Neutrophil (primary cell): ENCODE data around the gene DENND1C.

Experiments used
- H3K27ac ChIP-seq: fragments of 200-600 bp; sonication (generic); 2 replicates; pipeline ENCODE4 v1.5.1; 2016; ENCODE audit warnings: mild to moderate bottlenecking, moderate library complexity
- H3K27me3 ChIP-seq: fragments of 200-600 bp; sonication (generic); 2 replicates; pipeline ENCODE4 v1.6.0; 2016; ENCODE audit warnings: mild to moderate bottlenecking
- H3K36me3 ChIP-seq: fragments of 200-600 bp; sonication (generic); 2 replicates; pipeline ENCODE4 v1.5.1; 2017
- H3K4me1 ChIP-seq, 2 experiments: fragments of 200-600 bp in 1 of 2; sonication (generic) in 1 of 2; 1 replicate in 1 of 2; 2 replicates in 1 of 2; pipeline versions ENCODE4 v1.5.1 to v1.6.1; 2013 to 2016; ENCODE audit warnings: low read depth in 1 of 2, low read length in 1 of 2, mild to moderate bottlenecking in 1 of 2, moderate library complexity in 1 of 2; ENCODE audit not compliant: control insufficient read depth in 1 of 2, insufficient read depth in 1 of 2
- H3K4me3 ChIP-seq, 2 experiments: fragments of 200-600 bp in 1 of 2; sonication (generic) in 1 of 2; 1 replicate in 1 of 2; 2 replicates in 1 of 2; pipeline ENCODE4 v1.5.1; 2013 to 2016; ENCODE audit warnings: low read depth in 1 of 2, low read length in 1 of 2, mild to moderate bottlenecking in 1 of 2, moderate library complexity in 1 of 2
- H3K9me3 ChIP-seq: fragments of 200-600 bp; sonication (generic); 2 replicates; pipeline ENCODE4 v1.5.1; 2016
- TF ChIP-seq, protein P1 (sequence below): fragments of 200-600 bp; sonication (generic); IDR thresholded peaks from 2 replicates; pipeline ENCODE4 v1.5.1; 2016; ENCODE audit warnings: antibody characterized with exemption

Gene DENND1C

GRCh38 chr19:6501740-6502648, 20.4 kb upstream of the DENND1C start, which contains the start of gene TUBB4A:
Gene TUBB4A (minus strand): TSS chr19:6502309. CDS start chr19:6502212, 97 bp downstream.
- H3K4me3 ChIP-seq = no peak within 1 kb of the TSS
- TF ChIP-seq, protein P1, sequence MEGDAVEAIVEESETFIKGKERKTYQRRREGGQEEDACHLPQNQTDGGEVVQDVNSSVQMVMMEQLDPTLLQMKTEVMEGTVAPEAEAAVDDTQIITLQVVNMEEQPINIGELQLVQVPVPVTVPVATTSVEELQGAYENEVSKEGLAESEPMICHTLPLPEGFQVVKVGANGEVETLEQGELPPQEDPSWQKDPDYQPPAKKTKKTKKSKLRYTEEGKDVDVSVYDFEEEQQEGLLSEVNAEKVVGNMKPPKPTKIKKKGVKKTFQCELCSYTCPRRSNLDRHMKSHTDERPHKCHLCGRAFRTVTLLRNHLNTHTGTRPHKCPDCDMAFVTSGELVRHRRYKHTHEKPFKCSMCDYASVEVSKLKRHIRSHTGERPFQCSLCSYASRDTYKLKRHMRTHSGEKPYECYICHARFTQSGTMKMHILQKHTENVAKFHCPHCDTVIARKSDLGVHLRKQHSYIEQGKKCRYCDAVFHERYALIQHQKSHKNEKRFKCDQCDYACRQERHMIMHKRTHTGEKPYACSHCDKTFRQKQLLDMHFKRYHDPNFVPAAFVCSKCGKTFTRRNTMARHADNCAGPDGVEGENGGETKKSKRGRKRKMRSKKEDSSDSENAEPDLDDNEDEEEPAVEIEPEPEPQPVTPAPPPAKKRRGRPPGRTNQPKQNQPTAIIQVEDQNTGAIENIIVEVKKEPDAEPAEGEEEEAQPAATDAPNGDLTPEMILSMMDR = no peak
- H3K4me1 ChIP-seq = peaks cover 5 to 7% of the 10 kb centered on the region in 2 experiments
- peaks cover 57% of the 10 kb centered on the region for H3K27me3 ChIP-seq
- H3K36me3 ChIP-seq = no peaks in the 10 kb centered on the region
- no peaks in the 10 kb centered on the region for H3K9me3 ChIP-seq
- no peak within 1 kb of the TSS for H3K27ac ChIP-seq

DNA sequence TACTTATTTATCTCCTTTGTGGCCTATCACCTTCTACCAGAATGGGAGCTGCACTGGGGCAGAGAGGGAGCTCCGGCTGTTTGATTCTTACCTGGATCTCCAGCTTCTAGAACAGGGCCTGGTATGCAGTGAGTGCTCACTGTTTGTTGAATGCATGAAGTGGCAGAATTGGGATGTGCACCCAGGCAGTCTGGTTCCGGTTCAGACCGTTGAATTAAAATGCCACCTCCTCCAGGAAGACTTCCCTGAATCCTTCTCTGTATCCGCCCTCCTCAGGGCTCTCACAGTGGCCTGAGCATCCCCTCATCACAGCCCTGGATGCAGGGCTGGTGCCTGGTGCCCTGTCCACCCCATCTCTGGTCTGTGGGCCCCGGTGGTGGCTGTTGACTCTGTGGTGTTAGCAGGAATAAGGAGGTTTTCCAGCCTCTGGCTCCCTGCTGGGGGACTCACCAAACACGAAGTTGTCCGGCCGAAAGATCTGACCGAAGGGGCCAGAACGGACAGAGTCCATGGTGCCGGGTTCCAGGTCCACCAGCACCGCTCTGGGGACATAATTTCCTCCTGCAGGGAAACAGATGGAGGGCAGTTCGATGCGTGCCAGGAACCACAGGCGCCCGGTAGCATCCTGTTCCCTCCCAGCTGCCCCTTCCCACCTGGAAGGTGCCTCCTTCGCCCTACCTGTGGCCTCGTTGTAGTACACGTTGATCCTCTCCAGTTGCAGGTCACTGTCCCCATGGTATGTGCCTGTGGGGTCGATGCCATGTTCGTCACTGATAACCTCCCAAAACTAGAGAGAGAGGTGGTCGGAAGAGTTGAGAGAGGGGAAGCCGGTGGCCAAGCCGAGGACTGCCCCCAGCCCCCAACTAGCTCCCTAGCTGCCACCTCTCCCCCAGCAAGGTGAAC, 19.5 kb upstream of the DENND1C start:
- H3K27ac ChIP-seq = no peak overlapping the region
- no peaks in the 10 kb centered on the region for H3K9me3 ChIP-seq
- H3K36me3 ChIP-seq = no peaks in the 10 kb centered on the region
- TF ChIP-seq, protein P1 = no peak
- H3K27me3 ChIP-seq = peaks cover 57% of the 10 kb centered on the region
- H3K4me1 ChIP-seq = peaks cover 5 to 7% of the 10 kb centered on the region in 2 experiments
- H3K4me3 ChIP-seq = no peak overlapping the region

GRCh38 chr19:6499052-6499790, 17.6 kb upstream of the DENND1C start:
- H3K4me1 ChIP-seq = peaks cover 5 to 7% of the 10 kb centered on the region in 2 experiments
- peaks cover 50% of the 10 kb centered on the region for H3K27me3 ChIP-seq
- peak overlapping the region; percentile 31 for H3K27ac ChIP-seq
- TF ChIP-seq, protein P1 = no peak
- H3K36me3 ChIP-seq = no peaks in the 10 kb centered on the region
- no peak overlapping the region for H3K4me3 ChIP-seq
- H3K9me3 ChIP-seq = no peaks in the 10 kb centered on the region

DNA sequence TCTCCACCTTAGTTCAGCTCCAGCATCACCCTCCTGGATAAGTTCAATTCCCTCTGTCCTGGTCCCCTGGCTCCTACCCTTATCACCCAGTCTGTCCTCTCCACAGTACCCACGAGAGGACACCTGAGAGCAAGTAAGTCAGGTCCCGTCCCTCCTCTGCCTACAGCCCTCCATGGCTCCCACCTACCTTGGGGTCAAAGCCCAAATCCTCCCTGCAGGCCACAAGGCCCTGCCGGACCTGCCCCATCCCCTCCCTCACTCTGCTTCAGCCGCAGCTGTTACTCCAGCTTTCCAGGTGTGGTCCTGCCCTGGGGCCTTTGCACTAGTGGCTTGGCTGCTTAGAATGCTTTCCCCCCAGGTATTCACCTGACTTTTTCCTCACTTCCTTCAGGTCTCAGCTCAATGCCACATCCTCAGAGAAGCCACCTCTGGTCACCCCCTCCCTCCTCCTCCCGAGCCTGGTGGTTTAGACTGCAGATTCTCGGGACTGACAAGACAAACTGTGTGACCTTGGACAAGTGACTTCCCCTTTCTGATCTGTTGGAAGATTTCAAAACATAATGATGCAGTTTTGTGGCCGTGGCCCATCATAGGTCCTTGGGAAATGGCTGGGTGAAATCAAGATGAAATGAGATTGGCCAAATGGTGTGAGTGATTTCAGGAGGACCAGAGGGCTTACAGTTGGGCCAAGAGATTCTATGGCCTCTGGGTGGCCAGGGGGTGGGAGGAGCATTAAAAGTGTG, 16.9 kb upstream of the DENND1C start:
- H3K9me3 ChIP-seq = no peaks in the 10 kb centered on the region
- peak overlapping the region; percentile 31 for H3K27ac ChIP-seq
- peaks cover 5 to 7% of the 10 kb centered on the region in 2 experiments for H3K4me1 ChIP-seq
- TF ChIP-seq, protein P1 = no peak
- peaks cover 43% of the 10 kb centered on the region for H3K27me3 ChIP-seq
- H3K36me3 ChIP-seq = no peaks in the 10 kb centered on the region
- no peak overlapping the region for H3K4me3 ChIP-seq
